RPMI7951 (cell line): ENCODE measurements around the gene L3MBTL4. TPM values are rescaled to one million over a fixed set of nuclear protein-coding genes. Genes with fewer than 3 reads are reported as not detected.

Source experiments
- DNase-seq: peaks from one replicate; pipeline ENCODE4 v3.0.0-alpha.2; 2012; ENCODE audit warnings: low read depth
- total RNA-seq: library from RNA; depleted of rRNA; stranded (reverse); fragments of >200 nt; shearing (Covaris generic); gene quantifications from 2 replicates; pipeline ENCODE4 v1.2.3, GENCODE V29; 2014

L3MBTL4 gene
- total RNA-seq, 1 experiment from 2014 or later = under 0.01 TPM

DNA sequence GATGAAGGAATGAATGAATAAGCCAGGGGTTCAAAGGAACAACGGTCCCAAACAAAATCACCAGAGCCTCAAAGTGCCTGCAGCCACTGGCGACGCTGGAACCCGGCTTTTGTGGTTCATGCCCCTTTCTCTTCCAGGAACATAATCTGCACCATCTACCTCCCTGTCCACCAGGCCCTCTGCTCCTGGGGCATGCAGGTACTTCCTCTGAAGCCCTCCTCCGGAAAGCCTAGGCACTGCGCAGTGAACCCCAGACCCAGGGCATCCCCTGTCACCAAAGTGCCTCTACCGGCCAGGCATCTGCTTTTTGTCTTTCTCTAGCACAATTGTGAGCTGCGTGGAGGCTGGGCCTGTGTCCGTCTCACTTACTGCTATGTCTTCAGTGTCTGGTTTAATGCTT, 420.8 kb downstream of the L3MBTL4 start:
- DNase-seq = no peak

- no peak for DNase-seq
Measured at GRCh38 chr18:5992381-5992780, 422.3 kb downstream of the L3MBTL4 start.

GRCh38 chr18:5987249-5987648, 427.5 kb downstream of the L3MBTL4 start:
- DNase-seq = no peak

DNA sequence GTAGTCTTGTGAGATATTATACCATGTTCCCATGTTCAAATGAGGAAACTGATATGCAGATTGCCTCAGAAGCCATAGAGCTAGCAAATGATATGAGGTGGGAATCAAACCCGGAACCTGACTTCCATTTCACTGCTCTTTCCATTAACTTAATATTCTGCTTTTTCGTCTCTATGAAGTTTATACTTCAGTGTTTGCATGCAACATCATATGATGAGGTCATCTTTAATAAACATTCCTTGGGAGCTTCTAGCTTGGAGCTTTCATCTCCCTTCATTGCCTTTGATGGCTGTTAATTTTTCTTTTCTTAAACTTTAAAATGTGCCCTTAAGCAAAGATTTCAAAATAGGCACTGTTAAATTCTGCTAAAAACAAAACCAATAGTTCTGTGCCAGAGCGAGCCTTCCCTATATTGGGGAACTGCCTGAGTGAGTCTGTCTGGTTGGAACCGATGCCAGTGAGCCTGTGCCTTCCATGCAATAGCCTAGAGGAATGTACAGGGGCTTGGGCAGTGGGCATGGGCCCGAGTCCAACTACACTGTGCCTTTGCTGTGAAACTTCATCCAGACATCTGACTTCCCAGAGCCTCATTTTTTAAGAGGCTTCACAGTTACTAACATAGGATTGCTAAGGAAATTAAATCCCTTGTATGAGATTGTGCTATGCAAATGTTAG, 428.3 kb downstream of the L3MBTL4 start:
- DNase-seq = no peak

GRCh38 chr18:5984245-5984644, 430.5 kb downstream of the L3MBTL4 start:
- DNase-seq = no peak

DNA sequence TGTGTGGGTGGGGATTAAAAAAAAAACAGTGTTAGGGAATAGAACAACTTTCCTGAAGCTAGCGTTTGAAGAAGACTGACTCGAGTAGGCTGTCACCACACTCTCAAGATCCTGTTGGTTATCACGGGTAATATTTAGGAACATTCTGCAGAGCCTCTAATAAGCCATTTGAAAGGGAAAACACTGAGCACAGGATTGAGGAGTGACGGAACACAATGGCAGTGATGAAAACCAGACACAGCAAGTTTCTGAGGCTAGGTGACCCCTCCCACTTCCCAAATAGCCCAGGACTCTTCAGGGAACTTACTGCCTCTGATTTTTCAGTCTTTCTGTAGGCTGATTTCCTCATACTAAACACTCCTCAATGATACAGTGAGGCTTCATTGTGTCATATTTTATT, 431.2 kb downstream of the L3MBTL4 start:
- no peak for DNase-seq

DNA sequence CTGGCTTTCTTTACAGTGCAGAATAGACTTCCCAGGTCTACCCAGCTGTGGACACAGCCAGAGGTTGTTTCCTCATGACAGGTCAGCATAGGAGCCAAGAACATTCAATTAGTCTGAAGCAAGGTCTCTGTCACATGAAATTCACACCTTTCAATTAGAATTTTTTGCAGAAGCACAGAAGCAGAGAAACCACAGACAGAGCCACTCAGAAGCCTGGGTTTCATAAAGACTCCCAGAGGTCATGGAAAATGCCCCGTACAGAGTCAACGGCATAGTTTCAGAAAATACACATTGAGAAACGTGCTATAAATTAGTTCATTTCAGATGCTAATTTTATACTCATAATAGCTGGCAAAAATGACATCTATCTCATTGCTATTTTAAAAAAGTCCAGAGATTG, 432.4 kb downstream of the L3MBTL4 start:
- no peak for DNase-seq

- DNase-seq = no peak
Measured at GRCh38 chr18:5980721-5981120, 434.0 kb downstream of the L3MBTL4 start.

GRCh38 chr18:5979971-5980457, 434.7 kb downstream of the L3MBTL4 start:
- no peak for DNase-seq

- DNase-seq = no peak
Measured at GRCh38 chr18:5979176-5979888, 435.4 kb downstream of the L3MBTL4 start.

GRCh38 chr18:5977022-5977421, 437.7 kb downstream of the L3MBTL4 start:
- no peak for DNase-seq

- peak; percentile 28 for DNase-seq
Measured at GRCh38 chr18:5975111-5976002, 439.4 kb downstream of the L3MBTL4 start.

DNA sequence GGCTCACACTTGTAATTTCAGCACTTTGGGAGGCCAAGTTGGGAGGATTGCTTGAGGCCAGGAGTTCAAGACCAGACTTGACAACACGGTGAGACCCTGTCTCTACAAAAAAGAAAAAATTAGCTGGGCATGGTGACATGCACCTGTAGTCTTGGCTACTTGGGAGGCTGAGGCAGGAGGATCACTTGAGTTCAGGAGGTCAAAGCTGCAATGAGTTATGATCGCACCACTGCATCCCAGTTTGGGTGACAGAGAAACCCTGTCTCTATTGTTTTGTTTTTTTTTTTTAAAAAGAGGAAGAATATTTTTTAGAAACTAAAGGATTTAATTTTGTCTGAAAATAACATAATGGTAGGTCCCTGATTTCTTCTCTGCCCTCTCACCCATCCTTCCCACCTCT, 440.0 kb downstream of the L3MBTL4 start:
- no peak for DNase-seq

- DNase-seq = no peak
Measured at GRCh38 chr18:5973099-5973498, 441.6 kb downstream of the L3MBTL4 start.

DNA sequence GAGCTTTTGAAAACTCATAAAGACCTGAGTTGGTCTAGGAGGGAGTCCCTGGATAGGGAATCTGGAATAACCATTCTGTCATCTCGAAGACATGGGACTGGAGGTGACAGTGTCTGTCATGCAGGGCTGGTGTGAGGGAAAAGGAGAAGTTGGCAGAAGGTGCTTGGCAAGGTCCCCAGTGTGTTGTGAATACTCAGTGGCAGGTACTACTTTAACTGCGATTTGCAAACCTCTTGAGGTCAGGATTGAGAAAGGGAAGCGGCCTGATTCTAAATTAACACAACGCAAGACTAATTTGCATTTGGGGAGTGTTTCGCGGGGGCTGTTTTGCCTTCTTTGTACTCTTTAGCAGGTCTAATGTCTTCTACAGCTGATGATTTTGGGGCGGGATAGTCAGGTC, 442.4 kb downstream of the L3MBTL4 start:
- DNase-seq = no peak

DNA sequence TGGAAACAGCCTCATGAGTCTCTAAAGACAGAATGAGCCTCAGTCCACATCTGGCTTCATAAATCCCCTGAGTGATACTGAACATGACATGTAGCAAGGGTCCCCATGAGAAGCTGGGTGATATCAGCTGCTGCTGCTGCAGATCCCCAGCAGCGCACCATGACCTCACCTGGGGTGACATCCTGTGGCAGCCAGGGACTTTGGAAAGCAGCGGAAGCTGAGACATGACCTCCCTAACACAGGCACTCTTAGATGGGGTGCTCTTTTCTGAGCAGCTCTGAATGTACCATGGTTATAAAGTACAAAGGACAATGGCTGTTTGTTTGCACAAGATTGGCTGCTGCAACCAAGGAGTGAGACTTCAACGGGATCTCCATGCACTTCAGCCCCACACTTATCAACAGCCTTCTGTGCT, 444.7 kb downstream of the L3MBTL4 start:
- peak; percentile 5 for DNase-seq

GRCh38 chr18:5969355-5969988, 445.2 kb downstream of the L3MBTL4 start:
- DNase-seq = no peak

- DNase-seq = no peak
Measured at GRCh38 chr18:5967666-5968065, 447.0 kb downstream of the L3MBTL4 start.

- no peak for DNase-seq
Measured at GRCh38 chr18:5967007-5967406, 447.7 kb downstream of the L3MBTL4 start.

DNA sequence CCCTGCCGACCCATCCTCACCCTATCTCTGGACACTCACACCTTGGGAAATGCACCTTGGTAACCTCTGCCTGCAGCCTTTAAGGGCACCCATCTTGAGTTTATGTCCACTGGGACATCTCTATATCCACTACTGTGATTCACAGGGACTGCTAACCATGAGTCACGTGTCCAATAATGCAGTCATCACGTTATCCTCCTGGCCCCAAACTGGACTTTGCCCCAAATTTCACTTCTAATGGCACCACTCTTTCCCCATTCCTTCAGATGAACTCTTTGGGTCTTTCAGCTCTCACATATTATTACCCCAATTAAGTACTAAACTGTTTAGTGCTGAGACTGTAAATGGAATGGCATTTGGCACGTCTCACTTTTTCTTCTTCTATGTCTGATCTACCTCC, 448.2 kb downstream of the L3MBTL4 start:
- DNase-seq = no peak

GRCh38 chr18:5964996-5965395, 449.7 kb downstream of the L3MBTL4 start:
- DNase-seq = no peak

- no peak for DNase-seq
Measured at GRCh38 chr18:5964596-5964995, 450.1 kb downstream of the L3MBTL4 start.
